Epithelial cell of esophagus (primary cell): Measurements from ENCODE around the gene PKDREJ.

Experiments used
- DNase-seq: peaks from one replicate; pipeline ENCODE4 v3.0.0; 2010; ENCODE audit warnings: low read depth
- H3K4me3 ChIP-seq: 2 replicates; pipeline ENCODE4 v1.5.1; 2011; ENCODE audit warnings: mild to moderate bottlenecking, low read length, control low read depth
- CTCF ChIP-seq: IDR thresholded peaks from 2 replicates; pipeline ENCODE4 v1.5.1; 2011; ENCODE audit warnings: low read depth, mild to moderate bottlenecking, low read length, control low read depth, inconsistent platforms; ENCODE audit not compliant: insufficient read depth; ENCODE audit errors: missing control alignments

Gene PKDREJ

DNA sequence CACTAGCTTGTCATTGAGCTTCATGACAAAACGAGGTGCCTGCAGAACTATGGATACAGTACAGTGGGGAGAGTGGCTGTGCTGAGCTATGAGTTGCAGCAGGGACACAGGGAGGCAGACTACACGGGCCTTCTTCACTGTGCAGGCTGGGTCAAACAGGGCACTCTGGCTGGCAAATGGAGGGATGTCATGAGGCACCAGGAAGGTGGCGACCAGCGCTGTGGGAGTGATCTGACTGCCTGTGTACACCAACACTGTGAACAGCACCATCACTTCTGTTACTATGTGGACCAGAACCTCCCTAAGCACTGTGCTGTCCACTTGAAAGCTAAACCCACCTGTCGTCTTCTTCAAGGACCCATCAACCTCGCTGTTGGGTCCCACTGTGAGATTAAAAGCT lies 3.1 kb downstream of the PKDREJ start:
- TF ChIP-seq CTCF, result no peak
- H3K4me3 ChIP-seq, result no peak overlapping the region
- DNase-seq, result no peak

- no peak for TF ChIP-seq CTCF
- no peak overlapping the region for H3K4me3 ChIP-seq
- DNase-seq, result no peak
These were observed 3.8 kb downstream of the PKDREJ start for GRCh38 chr22:46259374-46259773.

GRCh38 chr22:46256358-46256958 lies 6.7 kb downstream of the PKDREJ start:
- H3K4me3 ChIP-seq, result no peak overlapping the region
- DNase-seq, result peak; percentile 64
- TF ChIP-seq CTCF, result no peak

GRCh38 chr22:46251816-46252380 lies 11.2 kb downstream of the PKDREJ start:
- no peak for TF ChIP-seq CTCF
- no peak overlapping the region for H3K4me3 ChIP-seq
- DNase-seq, result no peak

GRCh38 chr22:46251266-46251665 lies 11.9 kb downstream of the PKDREJ start:
- TF ChIP-seq CTCF, result no peak
- no peak for DNase-seq
- peak overlapping the region; percentile 79 for H3K4me3 ChIP-seq

DNA sequence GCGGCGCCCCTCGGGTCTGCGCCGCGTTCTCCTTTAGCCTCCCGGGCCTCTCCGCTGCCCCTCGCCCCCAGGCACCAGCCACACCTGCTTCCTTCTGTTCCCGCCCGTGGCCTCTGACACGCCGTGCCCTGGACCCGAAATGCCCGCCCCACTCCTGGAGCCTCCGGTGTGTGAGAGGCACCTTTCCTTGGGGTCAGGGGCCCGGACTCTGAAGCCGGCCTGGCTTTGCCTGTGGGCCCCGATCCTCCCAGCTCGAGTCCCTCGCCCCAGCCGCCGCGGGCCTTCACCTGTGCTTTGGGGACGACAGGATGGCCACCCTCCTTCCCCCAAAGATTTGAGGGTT lies 12.4 kb downstream of the PKDREJ start:
- peak overlapping the region; percentile 79 for H3K4me3 ChIP-seq
- DNase-seq, result no peak
- TF ChIP-seq CTCF, result no peak
